Kidney (tissue), 14 donors: ENCODE results near the gene KIF1C. TPM values are rescaled to one million over a fixed set of nuclear protein-coding genes. Genes with fewer than 3 reads are reported as not detected.

Experiments
- DNase-seq, 5 donors: peaks; one replicate each; pipeline ENCODE4 v3.0.0-alpha.2; 2013 to 2020
- FAIRE-seq: peaks from 2 replicates; lab custom pipeline; 2012; peaks lifted over from hg19 to GRCh38; lab: Jason Lieb, UNC
- H3K27ac ChIP-seq, 2 donors: one replicate each; pipeline ENCODE4 v1.7.0; 2013; ENCODE audit warnings: low read depth in 2 of 2, low read length in 2 of 2, inconsistent platforms in 1 of 2
- H3K27me3 ChIP-seq: one replicate; pipeline ENCODE4 v1.7.1; 2013; ENCODE audit warnings: low read length, inconsistent platforms; ENCODE audit not compliant: control insufficient read depth, insufficient read depth
- H3K36me3 ChIP-seq, 3 donors: one replicate each; pipeline versions ENCODE4 v1.7.0 to v1.7.1; 2013; ENCODE audit warnings: low read length in 3 of 3, control low read depth in 1 of 3, inconsistent platforms in 1 of 3; ENCODE audit not compliant: insufficient read depth in 3 of 3, control insufficient read depth in 2 of 3
- H3K4me1 ChIP-seq, 3 donors: one replicate each; pipeline versions ENCODE4 v1.7.0 to v1.7.1; 2013; ENCODE audit warnings: low read length in 3 of 3, inconsistent platforms in 1 of 3, low read depth in 1 of 3; ENCODE audit not compliant: control insufficient read depth in 2 of 3, insufficient read depth in 2 of 3
- H3K4me3 ChIP-seq, 3 donors: one replicate each; pipeline versions ENCODE4 v1.7.0 to v1.8.1; 2013; ENCODE audit warnings: low read length in 3 of 3, control low read depth in 1 of 3, inconsistent platforms in 1 of 3
- H3K9ac ChIP-seq, 3 donors: one replicate each; pipeline versions ENCODE4 v1.7.0 to v1.7.1; 2013; ENCODE audit warnings: low read length in 3 of 3, control low read depth in 1 of 3, inconsistent platforms in 1 of 3
- H3K9me3 ChIP-seq, 3 donors: one replicate each; pipeline versions ENCODE4 v1.7.0 to v1.7.1; 2013; ENCODE audit warnings: low read length in 3 of 3, control low read depth in 1 of 3, inconsistent platforms in 1 of 3; ENCODE audit not compliant: control insufficient read depth in 2 of 3, insufficient read depth in 1 of 3
- CTCF ChIP-seq: IDR thresholded peaks from 3 replicates; pipeline ENCODE4 v1.5.1; 2012; ENCODE audit warnings: mild to moderate bottlenecking, moderate library complexity, borderline replicate concordance; ENCODE audit not compliant: insufficient read depth; ENCODE audit errors: extremely low read depth
- intact Hi-C: fragments of 100-400 bp; cut with DNase I; formaldehyde crosslinking; loops from one replicate; pipeline ENCODE4 v1.11.1; 2022
- polyA plus RNA-seq: library from polyadenylated mRNA; stranded (reverse); fragments of 350-450 nt; fragmentation: Illumina TruSeq; extraction: RNeasy Lipid Tissue Mini Kit (QIAGEN cat#74804); gene quantifications from one replicate; pipeline ENCODE4 v1.2.3, GENCODE V29; 2014; ENCODE audit warnings: low read depth, low replicate concordance; ENCODE audit not compliant: insufficient read depth
- total RNA-seq: library from RNA; stranded (reverse); fragmentation: NEBNext Ultra II Directional; extraction: Animal tissue kit (Norgen Biotek cat#: 25700); gene quantifications from one replicate; pipeline ENCODE4 v1.2.1, GENCODE V29; 2021
- donor health status: control.
- donor health status: control.
- donor health status: control.
- donor health status: control.
- donor health status: control.
- donor health status: DM: yes; HTN: yes; CAD: no.
- donor health status: Normal renal cell carcinoma (clear cell type).

KIF1C gene
- total and polyA plus RNA-seq, 2 donors from 2014 or later: 69.6 to 168 TPM

- Histone ChIP-seq H3K9ac (no peak overlapping the region), H3K27ac (no peak overlapping the region), H3K9me3 (no peaks in the 10 kb centered on the region), H3K4me3 (no peak overlapping the region), H3K36me3 (no peaks in the 10 kb centered on the region), H3K27me3 (no peaks in the 10 kb centered on the region), H3K4me1 (peaks cover 0 to 3% (median 0%) of the 10 kb centered on the region in 3 donors)
- DNase-seq: peak in 2 of 5 donors; percentile 17 to 73
- intact Hi-C loops: no loop called here
- no peak for TF ChIP-seq CTCF
- FAIRE-seq: no peak
These were observed 52.5 kb downstream of the KIF1C start for GRCh38 chr17:5050278-5050677.

- Histone ChIP-seq H3K9me3 (no peaks in the 10 kb centered on the region), H3K4me3 (no peak overlapping the region), H3K27ac (no peak overlapping the region), H3K9ac (no peak overlapping the region), H3K36me3 (no peaks in the 10 kb centered on the region), H3K27me3 (no peaks in the 10 kb centered on the region), H3K4me1 (no peaks in the 10 kb centered on the region)
- no peak for TF ChIP-seq CTCF
- intact Hi-C loops: no loop called here
- no peak for FAIRE-seq
- no peak for DNase-seq
These were observed 57.8 kb downstream of the KIF1C start for GRCh38 chr17:5055543-5055942.

- intact Hi-C loops: no loop called here
- TF ChIP-seq CTCF: no peak
- Histone ChIP-seq H3K9ac (no peak overlapping the region), H3K4me3 (no peak overlapping the region), H3K36me3 (no peaks in the 10 kb centered on the region), H3K9me3 (no peaks in the 10 kb centered on the region), H3K27me3 (no peaks in the 10 kb centered on the region), H3K27ac (no peak overlapping the region), H3K4me1 (no peaks in the 10 kb centered on the region)
- DNase-seq (no peak), FAIRE-seq (no peak)
These were observed 67.5 kb downstream of the KIF1C start for GRCh38 chr17:5065227-5065744.

GRCh38 chr17:5068236-5068635 lies 70.5 kb downstream of the KIF1C start:
- no peak for FAIRE-seq
- Histone ChIP-seq H3K4me1 (no peaks in the 10 kb centered on the region), H3K9me3 (no peaks in the 10 kb centered on the region), H3K4me3 (no peak overlapping the region), H3K36me3 (no peaks in the 10 kb centered on the region), H3K9ac (no peak overlapping the region), H3K27ac (no peak overlapping the region), H3K27me3 (no peaks in the 10 kb centered on the region)
- no peak for DNase-seq
- no peak for TF ChIP-seq CTCF
- intact Hi-C loops: no loop called here
